Retina (tissue), 1 donor: ENCODE data around the gene ZNF598.

Experiments
- DNase-seq: peaks from one replicate; pipeline ENCODE4 v3.0.0-alpha.2; 2016

The ZNF598 gene

DNA sequence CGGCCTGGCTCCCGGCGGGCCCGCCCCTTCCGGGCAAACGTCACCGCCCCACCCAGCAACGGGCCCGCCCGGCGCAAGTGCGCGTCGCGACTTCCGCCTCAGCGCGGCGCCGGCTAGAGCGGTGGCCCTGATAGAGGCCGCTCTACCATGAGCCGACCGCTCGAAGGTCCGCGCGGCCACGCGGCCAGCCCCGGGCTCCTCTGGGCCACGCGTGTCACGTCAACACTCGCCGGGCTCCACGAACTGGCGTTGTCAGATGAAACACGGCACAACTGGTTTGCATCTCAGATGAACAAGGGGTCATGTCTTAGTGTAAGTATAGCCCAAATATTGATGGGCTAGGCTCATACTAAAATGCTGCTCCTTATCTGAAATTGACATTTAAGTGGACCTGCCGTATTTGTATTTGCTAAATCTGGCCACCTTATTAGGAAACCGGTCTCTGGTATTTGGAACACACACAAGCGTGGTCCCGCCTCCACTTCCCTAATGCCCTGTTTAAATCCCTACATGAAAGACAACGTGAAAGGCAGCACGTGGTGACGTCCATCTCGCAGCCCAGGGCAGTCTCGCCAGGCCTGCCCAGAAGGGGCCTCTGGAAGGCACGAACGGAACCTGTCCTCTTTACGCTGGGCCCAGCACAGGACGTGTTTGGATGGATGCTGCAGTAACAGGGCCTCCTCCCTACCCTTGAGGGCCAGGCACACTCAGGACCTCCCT lies at the start of gene ZNF598:
Gene ZNF598, minus strand, starts transcription at position 31 of the 720 bp plus-strand sequence.
- peak; percentile 94 for DNase-seq

- no peak for DNase-seq
Measured at GRCh38 chr16:2058872-2059271, 49.3 kb upstream of the ZNF598 start.

- DNase-seq: peak; percentile 8
Measured at GRCh38 chr16:2058420-2058819, 48.8 kb upstream of the ZNF598 start.

DNA sequence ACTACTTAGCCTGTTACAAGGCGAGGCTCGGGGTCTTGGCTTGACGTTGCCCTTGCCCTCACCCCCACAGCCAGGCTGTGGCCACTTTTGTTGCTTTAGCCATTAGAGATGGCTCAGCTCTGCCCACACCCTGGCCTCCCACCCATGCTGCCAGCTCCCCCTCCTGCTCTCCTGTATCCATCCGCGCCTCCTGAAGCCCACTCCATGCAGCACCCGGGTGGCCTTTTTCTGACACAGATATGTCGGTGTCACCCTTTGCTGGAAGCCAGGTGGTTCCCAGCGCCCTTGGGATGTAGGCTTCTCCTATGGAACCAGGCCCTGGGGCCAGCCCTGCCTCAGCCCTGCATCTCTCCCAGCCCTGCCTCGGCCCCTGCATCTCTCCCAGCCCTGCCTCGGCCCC lies 47.8 kb upstream of the ZNF598 start:
- DNase-seq: no peak

GRCh38 chr16:2056681-2057407 lies 47.2 kb upstream of the ZNF598 start:
- DNase-seq: no peak

GRCh38 chr16:2056077-2056476 lies 46.5 kb upstream of the ZNF598 start:
- no peak for DNase-seq

- no peak for DNase-seq
Measured at GRCh38 chr16:2054543-2055245, 45.1 kb upstream of the ZNF598 start.

DNA sequence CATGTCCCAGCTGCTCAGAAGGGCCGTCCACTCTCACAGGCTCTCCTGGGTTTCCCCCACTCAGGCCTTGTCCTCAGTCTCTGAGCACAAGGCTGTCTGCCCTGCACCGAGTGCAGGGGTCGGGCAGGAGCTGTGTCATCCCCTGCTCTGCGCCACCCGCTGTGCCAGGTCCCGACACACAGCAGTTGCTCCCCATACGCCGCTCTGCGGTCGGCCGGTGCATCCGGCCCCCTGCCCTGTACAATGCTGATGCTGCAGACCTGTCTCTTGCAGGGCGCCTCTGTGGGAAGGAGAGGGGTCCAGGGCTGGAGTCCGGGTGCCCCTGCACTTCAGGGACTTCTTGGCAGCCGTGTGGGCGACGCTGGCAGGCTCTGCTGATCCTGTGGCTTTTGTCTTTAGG lies 44.3 kb upstream of the ZNF598 start:
- no peak for DNase-seq

- DNase-seq: no peak
Measured at GRCh38 chr16:2053211-2053610, 43.6 kb upstream of the ZNF598 start.

DNA sequence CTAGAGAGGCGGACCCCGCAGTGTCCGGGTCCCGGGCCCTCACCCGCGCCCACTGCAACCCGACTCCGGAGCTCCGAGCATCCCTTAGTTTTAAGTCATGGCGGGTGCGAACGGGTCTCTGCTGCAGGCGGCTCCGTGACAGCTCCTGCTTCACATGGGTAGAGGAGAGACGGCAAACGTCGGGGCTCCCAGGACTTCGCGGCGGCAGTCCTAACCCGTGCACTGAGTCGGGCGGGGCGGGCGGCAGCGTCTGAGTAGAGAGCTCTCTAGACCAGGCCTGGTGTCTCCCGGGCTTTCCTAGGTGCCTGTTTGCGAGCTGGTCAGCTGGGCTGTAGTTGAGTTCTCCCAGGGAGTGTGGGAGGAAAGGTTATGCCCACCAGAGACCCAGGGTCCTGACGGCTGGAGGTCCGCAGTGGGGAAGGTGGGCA lies 38.5 kb upstream of the ZNF598 start:
- DNase-seq: no peak

DNA sequence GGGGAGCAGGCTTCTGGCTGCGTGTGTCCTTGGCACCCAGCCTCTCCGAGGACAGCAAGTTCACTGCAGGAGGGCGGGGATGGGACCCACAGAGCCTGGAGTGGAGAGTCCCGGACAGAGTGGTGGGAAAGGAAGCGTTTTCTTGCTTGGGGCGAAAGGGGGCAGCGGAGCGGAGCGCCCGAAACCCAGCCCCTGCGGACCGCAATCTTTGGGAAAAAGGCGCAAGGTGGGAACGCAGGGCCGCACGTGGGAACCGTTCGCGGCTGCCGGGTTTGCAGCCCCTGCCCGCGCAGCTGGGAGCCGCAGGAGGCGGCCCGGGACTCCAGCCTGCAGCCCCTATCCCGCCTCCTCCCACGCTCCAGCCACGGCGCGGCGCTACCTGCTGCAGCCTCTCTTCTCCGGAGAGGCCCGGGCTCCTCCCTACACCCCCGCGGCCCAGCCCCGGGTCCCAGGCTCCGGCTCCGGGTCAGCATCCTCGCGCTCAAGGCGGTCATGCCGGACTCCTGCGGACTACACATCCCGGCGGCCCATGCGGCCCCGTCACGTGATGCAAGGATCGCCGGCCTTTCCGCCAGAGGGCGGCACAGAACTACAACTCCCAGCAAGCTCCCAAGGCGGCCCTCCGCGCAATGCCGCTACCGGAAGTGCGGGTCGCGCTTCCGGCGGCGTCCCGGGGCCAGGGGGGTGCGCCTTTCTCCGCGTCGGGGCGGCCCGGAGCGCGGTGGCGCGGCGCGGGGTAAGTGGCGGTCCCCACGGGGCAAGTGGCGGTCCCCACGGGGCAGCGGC lies 37.9 kb upstream of the ZNF598 start, which contains the start of the genes NTHL1 and TSC2:
Gene NTHL1, minus strand, starts transcription at position 505 of the 786 bp plus-strand sequence. Its CDS starts 11 bp downstream, at position 494.
Gene TSC2, plus strand, starts transcription at position 656 of the 786 bp plus-strand sequence. CDS start 631 bp downstream, outside the sequence.
- DNase-seq: peak; percentile 98

GRCh38 chr16:2046893-2047329 lies 37.3 kb upstream of the ZNF598 start:
- no peak for DNase-seq

DNA sequence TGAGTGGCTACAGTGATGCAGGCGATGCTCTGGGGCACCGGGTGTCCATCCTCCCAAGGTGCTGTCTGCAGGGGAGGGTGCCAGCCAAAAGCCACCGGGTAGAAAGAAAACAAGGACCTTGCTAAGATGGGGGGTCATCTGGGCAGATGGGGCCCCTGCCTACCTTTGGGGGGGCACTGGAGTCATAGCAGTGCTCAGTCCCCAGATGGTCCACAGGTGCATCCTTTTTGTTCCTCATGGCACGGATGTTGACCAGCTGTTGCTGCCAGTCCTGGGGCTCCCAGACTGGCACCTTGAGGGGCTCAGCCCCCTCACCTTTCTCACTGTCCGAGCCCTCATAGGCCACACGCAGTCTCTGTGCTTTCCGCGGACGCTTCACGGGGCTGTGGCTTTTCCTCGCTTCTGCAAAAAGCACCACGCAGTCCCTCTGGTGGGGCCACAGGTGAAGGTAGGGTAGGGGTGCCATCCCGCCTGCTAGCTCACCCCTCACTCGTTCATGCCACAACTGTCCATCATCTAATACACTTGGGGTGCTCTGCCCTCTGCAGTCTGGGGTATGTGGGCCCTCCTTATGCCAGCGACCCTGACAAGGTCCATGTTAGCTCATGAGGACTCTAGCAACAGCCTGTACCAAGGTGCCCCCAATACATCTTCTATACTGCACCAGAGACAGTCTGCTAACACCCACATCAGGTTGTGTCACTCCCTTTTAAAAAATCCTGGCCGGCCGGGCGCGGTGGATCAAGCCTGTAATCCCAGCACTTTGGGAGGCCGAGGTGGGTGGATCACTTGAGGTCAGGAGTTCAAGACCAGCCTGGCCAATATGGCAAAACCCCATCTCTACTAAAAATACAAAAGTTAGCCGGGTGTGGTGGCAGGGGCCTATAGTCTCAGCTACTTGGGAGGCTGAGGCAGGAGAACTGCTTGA lies 36.6 kb upstream of the ZNF598 start:
- no peak for DNase-seq

- no peak for DNase-seq
Measured at GRCh38 chr16:2044541-2044940, 34.9 kb upstream of the ZNF598 start.

DNA sequence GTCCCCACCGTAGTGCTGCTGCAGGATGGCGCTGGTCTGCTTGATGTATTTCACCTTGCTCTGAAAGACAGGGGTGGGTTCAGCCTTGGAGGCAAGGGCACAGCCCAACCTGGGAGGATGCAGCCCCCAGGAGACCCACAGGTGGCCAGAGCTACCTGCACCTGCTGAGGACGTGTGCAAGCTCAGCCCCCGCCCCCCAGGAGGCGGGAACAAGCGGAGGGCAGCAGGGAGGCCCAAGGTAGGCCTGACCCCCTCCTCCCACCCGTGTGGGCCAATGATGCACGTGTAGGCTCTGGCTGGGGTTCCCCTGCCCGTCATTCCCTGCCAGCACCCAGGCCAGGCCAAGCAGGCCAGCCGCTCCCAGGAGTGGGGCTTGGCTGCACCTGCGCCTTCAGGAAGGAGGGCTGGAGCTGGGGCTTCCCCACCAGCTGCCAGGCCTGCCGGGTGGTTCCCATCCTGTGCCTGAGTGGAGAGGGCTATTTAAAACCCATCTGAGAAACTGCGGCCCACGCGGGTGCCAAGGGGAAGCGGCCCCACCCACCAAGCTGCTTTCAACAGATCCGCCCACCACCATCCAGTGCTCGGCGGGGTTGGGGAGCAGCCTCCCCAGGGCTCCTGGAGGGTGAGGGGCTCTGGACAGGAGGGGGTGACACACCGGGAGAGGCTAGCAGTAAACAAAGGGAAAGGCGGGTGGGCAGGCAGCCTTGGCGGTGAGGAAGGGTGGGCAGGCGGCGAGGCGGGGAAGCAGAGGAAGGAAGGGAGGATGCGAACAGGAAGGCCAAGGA lies 34.2 kb upstream of the ZNF598 start:
- DNase-seq: no peak

GRCh38 chr16:2042986-2043666 lies 33.5 kb upstream of the ZNF598 start:
- DNase-seq: no peak

DNA sequence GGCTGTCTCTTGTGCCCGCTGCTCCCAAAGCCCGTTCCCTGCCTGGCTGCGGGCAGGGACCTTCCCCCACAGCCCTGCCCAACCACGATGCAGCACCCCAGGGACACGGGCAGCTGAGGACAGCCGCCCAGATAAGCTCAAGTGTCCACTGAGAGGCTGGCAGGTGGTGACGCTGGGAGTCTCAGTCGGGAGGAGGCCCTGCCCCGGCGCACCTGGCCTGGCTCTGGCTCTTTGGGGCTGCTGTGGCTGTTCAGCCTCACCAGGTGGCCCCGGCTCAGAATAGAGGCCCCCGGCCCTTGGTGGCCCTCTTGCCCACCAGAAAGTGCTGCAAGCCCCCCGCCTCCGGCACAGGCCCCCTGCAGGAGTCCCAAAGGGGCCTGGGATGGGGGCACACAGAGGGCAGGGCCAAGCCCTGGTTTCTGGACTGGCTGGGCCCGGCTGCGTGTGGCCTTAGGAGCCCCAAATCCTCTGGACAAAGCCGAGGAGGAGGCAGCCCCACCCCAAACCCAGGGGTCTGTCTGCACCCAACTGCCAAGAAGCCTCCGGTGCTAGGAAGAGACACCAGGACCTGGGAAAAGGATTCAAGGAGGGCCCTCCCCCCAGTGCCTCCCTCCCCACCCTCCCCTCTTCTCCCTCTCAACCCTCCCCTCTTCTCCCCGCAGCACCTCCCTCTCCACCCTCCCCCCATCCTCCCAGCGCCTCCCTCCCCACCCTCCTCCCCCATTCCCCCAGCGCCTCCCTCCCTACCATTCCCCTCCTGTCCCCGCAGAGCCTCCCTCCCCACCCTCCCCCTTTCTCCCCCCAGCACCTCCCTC lies 32.8 kb upstream of the ZNF598 start:
- no peak for DNase-seq

GRCh38 chr16:2040787-2041522 lies 31.3 kb upstream of the ZNF598 start:
- no peak for DNase-seq
